WTC11 (cell line): ENCODE results near the gene MYO9A. TPM values are rescaled to one million over a fixed set of nuclear protein-coding genes. Genes with fewer than 3 reads are reported as not detected.

Source experiments
- ATAC-seq: fragments of 200-7000 bp; cut with Tn5 transposase; 2 replicates; pipeline ENCODE4 v1.10.0; 2021; ENCODE audit warnings: mild to moderate bottlenecking, moderate library complexity
- CTCF ChIA-PET: fragments of 300-600 bp; sonication (Branson Sonifier 250); formaldehyde crosslinking; loops from one replicate; lab custom pipeline; 2021; ENCODE audit warnings: antibody characterized with exemption; lab: Charles Lee
- POLR2A ChIA-PET: fragments of 350-600 bp; sonication (Branson Sonifier 250); formaldehyde crosslinking; loops from one replicate; lab custom pipeline; 2021; ENCODE audit warnings: antibody characterized with exemption; lab: Charles Lee
- DNase-seq: peaks from one replicate; pipeline ENCODE4 v3.0.0; 2021; ENCODE audit warnings: low spot score
- H3K27ac Mint-ChIP-seq: 2 replicates; pipeline ENCODE4 v1.8.0; 2021; ENCODE audit warnings: mixed read lengths
- H3K27me3 Mint-ChIP-seq: 2 replicates; pipeline ENCODE4 v1.8.0; 2021; ENCODE audit warnings: low read depth, mild to moderate bottlenecking, moderate library complexity, mixed read lengths
- H3K36me3 Mint-ChIP-seq: 2 replicates; pipeline ENCODE4 v1.8.0; 2021; ENCODE audit warnings: mixed read lengths
- H3K4me1 Mint-ChIP-seq: 2 replicates; pipeline ENCODE4 v1.8.0; 2022; ENCODE audit warnings: mixed read lengths
- H3K4me3 Mint-ChIP-seq: 2 replicates; pipeline ENCODE4 v1.8.0; 2021; ENCODE audit warnings: mild to moderate bottlenecking, moderate library complexity, mixed read lengths
- H3K9me3 Mint-ChIP-seq: 2 replicates; pipeline ENCODE4 v1.8.0; 2021; ENCODE audit warnings: mixed read lengths
- ATF1 ChIP-seq: sonication (generic); formaldehyde crosslinking; IDR thresholded peaks from 2 replicates; pipeline ENCODE4 v1.8.1; 2023; ENCODE audit warnings: mild to moderate bottlenecking, moderate library complexity, missing genetic modification reagents
- CBFB ChIP-seq: sonication (generic); formaldehyde crosslinking; IDR thresholded peaks from 2 replicates; pipeline ENCODE4 v1.8.1; 2022; ENCODE audit warnings: mild to moderate bottlenecking, low read depth, missing genetic modification reagents
- E2F5 ChIP-seq: sonication (generic); formaldehyde crosslinking; IDR thresholded peaks from 2 replicates; pipeline ENCODE4 v1.8.1; 2022; ENCODE audit warnings: mild to moderate bottlenecking, moderate library complexity, missing genetic modification reagents
- FOXK1 ChIP-seq: sonication (generic); formaldehyde crosslinking; IDR thresholded peaks from 2 replicates; pipeline ENCODE4 v1.8.0; 2022; ENCODE audit warnings: mild to moderate bottlenecking, moderate library complexity, missing genetic modification reagents
- FOXP1 ChIP-seq: sonication (generic); formaldehyde crosslinking; IDR thresholded peaks from 2 replicates; pipeline ENCODE4 v1.8.0; 2022; ENCODE audit warnings: missing genetic modification reagents, mild to moderate bottlenecking, moderate library complexity, borderline replicate concordance
- JAZF1 ChIP-seq: fragments of 250-450 bp; sonication (Bioruptor Pico); IDR thresholded peaks from 2 replicates; pipeline ENCODE4 v1.9.0; 2021; ENCODE audit warnings: moderate library complexity, mild to moderate bottlenecking, inconsistent platforms
- MLX ChIP-seq: sonication (generic); formaldehyde crosslinking; IDR thresholded peaks from 2 replicates; pipeline ENCODE4 v1.8.1; 2023; ENCODE audit warnings: mild to moderate bottlenecking, missing genetic modification reagents, moderate library complexity
- MXD4 ChIP-seq: fragments of 250-450 bp; sonication (Bioruptor Pico); IDR thresholded peaks from 2 replicates; pipeline ENCODE4 v1.8.0; 2021; ENCODE audit warnings: mild to moderate bottlenecking, moderate library complexity, borderline replicate concordance
- NFE2L1 ChIP-seq: sonication (generic); formaldehyde crosslinking; IDR thresholded peaks from 2 replicates; pipeline ENCODE4 v1.8.1; 2023; ENCODE audit warnings: missing genetic modification reagents
- NR3C1 ChIP-seq: sonication (generic); formaldehyde crosslinking; conservative IDR thresholded peaks from 2 replicates; pipeline ENCODE4 v1.8.1; 2023; ENCODE audit warnings: low read depth, mild to moderate bottlenecking, missing genetic modification reagents
- RORB ChIP-seq: fragments of 250-450 bp; sonication (Bioruptor Pico); IDR thresholded peaks from 2 replicates; pipeline ENCODE4 v1.9.0; 2021; ENCODE audit warnings: mild to moderate bottlenecking
- SMAD3 ChIP-seq: sonication (generic); formaldehyde crosslinking; IDR thresholded peaks from 2 replicates; pipeline ENCODE4 v1.8.0; 2022; ENCODE audit warnings: missing genetic modification reagents, mild to moderate bottlenecking, borderline replicate concordance
- SP1 ChIP-seq: sonication (generic); formaldehyde crosslinking; conservative IDR thresholded peaks from 2 replicates; pipeline ENCODE4 v1.8.1; 2022; ENCODE audit warnings: missing genetic modification reagents
- TCF7 ChIP-seq: sonication (generic); formaldehyde crosslinking; IDR thresholded peaks from 2 replicates; pipeline ENCODE4 v1.8.0; 2022; ENCODE audit warnings: mild to moderate bottlenecking, low read depth, missing genetic modification reagents, moderate library complexity
- USF2 ChIP-seq: sonication (generic); formaldehyde crosslinking; IDR thresholded peaks from 2 replicates; pipeline ENCODE4 v1.8.1; 2023; ENCODE audit warnings: mild to moderate bottlenecking, missing genetic modification reagents, moderate library complexity
- ZMAT4 ChIP-seq: fragments of 250-450 bp; sonication (Bioruptor Pico); IDR thresholded peaks from 2 replicates; pipeline ENCODE4 v1.9.0; 2021; ENCODE audit warnings: mild to moderate bottlenecking
- ZNF219 ChIP-seq: sonication (generic); formaldehyde crosslinking; IDR thresholded peaks from 2 replicates; pipeline ENCODE4 v1.8.0; 2023; ENCODE audit warnings: missing genetic modification reagents, mild to moderate bottlenecking, borderline replicate concordance
- ZNF281 ChIP-seq: sonication (generic); formaldehyde crosslinking; IDR thresholded peaks from 2 replicates; pipeline ENCODE4 v1.8.0; 2023; ENCODE audit warnings: mild to moderate bottlenecking, missing genetic modification reagents
- ZNF396 ChIP-seq: fragments of 250-450 bp; sonication (Bioruptor Pico); IDR thresholded peaks from 2 replicates; pipeline ENCODE4 v1.8.0; 2021; ENCODE audit warnings: mild to moderate bottlenecking, moderate library complexity, borderline replicate concordance
- ZNF425 ChIP-seq: fragments of 250-450 bp; sonication (Bioruptor Pico); conservative IDR thresholded peaks from 2 replicates; pipeline ENCODE4 v1.9.0; 2021; ENCODE audit warnings: mild to moderate bottlenecking
- ZNF532 ChIP-seq: fragments of 250-450 bp; sonication (Bioruptor Pico); IDR thresholded peaks from 2 replicates; pipeline ENCODE4 v1.9.0; 2021; ENCODE audit warnings: mild to moderate bottlenecking, borderline replicate concordance
- total RNA-seq: library from RNA; stranded (reverse); gene quantifications from 3 replicates; pipeline ENCODE4 v1.2.3, GENCODE V29; 2021

MYO9A gene
- total RNA-seq, 1 experiment from 2014 or later: 23.5 TPM

- no peak for TF ChIP-seq ZNF219 (CRISPR knock-in tag)
- no peak for TF ChIP-seq CBFB
- no peak for TF ChIP-seq NR3C1 (CRISPR knock-in tag)
- TF ChIP-seq JAZF1: no peak
- TF ChIP-seq ZNF281 (CRISPR knock-in tag): no peak
- no peak for TF ChIP-seq E2F5 (CRISPR knock-in tag)
- POLR2A ChIA-PET: no interaction called here
- Mint-ChIP-seq H3K36me3 (no peaks in the 10 kb centered on the region), H3K4me1 (0 out of 2 replicates have a peak, but pooled peaks cover 1% of the 10 kb centered on the region), H3K27me3 (no peaks in the 10 kb centered on the region), H3K9me3 (no peaks in the 10 kb centered on the region), H3K27ac (no peak overlapping the region), H3K4me3 (no peak overlapping the region)
- ATAC-seq: no peak
- CTCF ChIA-PET: interaction anchor here (1.3 to 3.2 kb wide), 2 partner anchors 9 to 28 kb away, joined by 3 to 9 read pairs; partner anchors contain the start of gene SENP8
- DNase-seq: no peak
Measured at GRCh38 chr15:72127724-72128322, 9.9 kb upstream of the MYO9A start.

GRCh38 chr15:72124218-72124617, 6.3 kb upstream of the MYO9A start:
- H3K27ac Mint-ChIP-seq: no peak overlapping the region
- H3K4me3 Mint-ChIP-seq: no peak overlapping the region
- no peak for ATAC-seq
- DNase-seq: no peak
- CTCF ChIA-PET: no interaction called here
- H3K27me3 Mint-ChIP-seq: no peaks in the 10 kb centered on the region
- TF ChIP-seq JAZF1 (no peak), USF2 (CRISPR knock-in tag) (no peak), FOXK1 (CRISPR knock-in tag) (no peak), ZNF396 (CRISPR knock-in tag) (no peak), MLX (CRISPR knock-in tag) (no peak), SMAD3 (CRISPR knock-in tag) (no peak), TCF7 (CRISPR knock-in tag) (no peak), NFE2L1 (no peak), RORB (CRISPR knock-in tag) (no peak), ZNF532 (CRISPR knock-in tag) (no peak), ZNF425 (no peak), SP1 (no peak), MXD4 (CRISPR knock-in tag) (no peak), FOXP1 (no peak), ATF1 (CRISPR knock-in tag) (no peak), NR3C1 (CRISPR knock-in tag) (no peak), ZMAT4 (CRISPR knock-in tag) (no peak)
- TF ChIP-seq, all 79 proteins: peak for 0
- no peaks in the 10 kb centered on the region for H3K9me3 Mint-ChIP-seq
- no peaks in the 10 kb centered on the region for H3K36me3 Mint-ChIP-seq
- POLR2A ChIA-PET: no interaction called here
- peaks cover 19% of the 10 kb centered on the region for H3K4me1 Mint-ChIP-seq
